ENCODE data around the gene FRYL. TPM values are rescaled to one million over a fixed set of nuclear protein-coding genes. Genes with fewer than 3 reads are reported as not detected.
A peak's percentile ranks its signal among the peaks of the same experiment; 100 is the strongest.

Gene FRYL
- polyA plus RNA-seq, 1 donor, result 45.7 TPM

GRCh38 chr4:48664938-48665337, 115.1 kb downstream of the FRYL start:
- no peaks in the 10 kb centered on the region for H3K27me3 ChIP-seq (ENCODE audit: control insufficient read depth, insufficient read depth, low read length)
- DNase-seq, result peak in 1 of 2 donors; percentile 27
- no peak overlapping the region for H3K4me3 ChIP-seq (ENCODE audit: low read length)
- no peaks in the 10 kb centered on the region for H3K36me3 ChIP-seq (ENCODE audit: control insufficient read depth, insufficient read depth, low read length)
- H3K27ac ChIP-seq (ENCODE audit: low read length), result peak overlapping the region; percentile 97
- peaks cover 9% of the 10 kb centered on the region for H3K9me3 ChIP-seq (ENCODE audit: control insufficient read depth, low read depth, low read length)
- H3K4me1 ChIP-seq (ENCODE audit: control insufficient read depth, insufficient read depth, low read length), result peaks cover 32% of the 10 kb centered on the region

- Histone ChIP-seq H3K4me1 (ENCODE audit: control insufficient read depth, insufficient read depth, low read length) (peaks cover 12% of the 10 kb centered on the region), H3K4me3 (ENCODE audit: low read length) (no peak overlapping the region)
These were observed 118.7 kb downstream of the FRYL start for GRCh38 chr4:48661391-48661790.

GRCh38 chr4:48660347-48660746, 119.7 kb downstream of the FRYL start:
- H3K4me1 ChIP-seq (ENCODE audit: control insufficient read depth, insufficient read depth, low read length), result peaks cover 3% of the 10 kb centered on the region
- no peak overlapping the region for H3K4me3 ChIP-seq (ENCODE audit: low read length)
- H3K27me3 ChIP-seq (ENCODE audit: control insufficient read depth, insufficient read depth, low read length), result no peaks in the 10 kb centered on the region
- H3K27ac ChIP-seq (ENCODE audit: low read length), result no peak overlapping the region
- peaks cover 9% of the 10 kb centered on the region for H3K9me3 ChIP-seq (ENCODE audit: control insufficient read depth, low read depth, low read length)
- DNase-seq, result no peak
- no peaks in the 10 kb centered on the region for H3K36me3 ChIP-seq (ENCODE audit: control insufficient read depth, insufficient read depth, low read length)

More at GRCh38 chr4:48661391-48661790, 118.7 kb downstream of the FRYL start:
- H3K27ac ChIP-seq (ENCODE audit: low read length), result no peak overlapping the region
- WGBS (ENCODE audit: insufficient coverage, low lambda C conversion rate), result 100% methylated on average over 1 of the region's 1 CpG
- H3K9me3 ChIP-seq (ENCODE audit: control insufficient read depth, low read depth, low read length), result peaks cover 9% of the 10 kb centered on the region
- no peak for DNase-seq
- H3K27me3 ChIP-seq (ENCODE audit: control insufficient read depth, insufficient read depth, low read length), result no peaks in the 10 kb centered on the region
- H3K36me3 ChIP-seq (ENCODE audit: control insufficient read depth, insufficient read depth, low read length), result no peaks in the 10 kb centered on the region

DNA sequence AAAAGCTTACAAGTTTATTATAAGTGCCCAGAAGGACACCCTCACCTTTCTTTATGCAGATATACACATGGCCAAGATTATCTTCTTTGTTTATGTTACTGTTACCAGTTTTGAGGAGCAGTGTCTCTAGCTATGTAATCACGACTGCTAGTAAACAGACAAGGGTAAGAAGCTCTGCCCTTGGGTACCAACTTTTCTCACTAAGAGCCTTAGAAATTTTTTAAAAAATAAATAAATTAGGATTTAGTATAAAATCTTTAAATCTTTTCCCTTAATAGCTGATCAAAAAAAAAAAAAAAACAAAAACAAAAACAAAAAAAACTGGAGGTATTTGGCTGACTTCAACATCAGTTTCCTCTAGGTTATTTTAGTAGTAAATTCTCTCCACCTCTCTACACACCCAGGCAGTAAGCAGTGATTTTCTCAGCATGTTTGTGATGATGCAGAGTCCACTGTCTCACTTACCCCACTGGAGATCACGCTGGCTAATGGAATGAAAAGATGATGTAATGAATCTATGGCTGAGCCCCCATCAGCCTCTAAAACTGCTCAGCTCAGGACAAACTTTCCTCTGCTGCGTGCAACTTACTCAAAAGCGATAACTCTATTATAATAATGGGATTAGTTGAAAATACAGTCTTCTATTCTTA, 125.9 kb downstream of the FRYL start:
- no peak for DNase-seq
- H3K27me3 ChIP-seq (ENCODE audit: control insufficient read depth, insufficient read depth, low read length), result no peaks in the 10 kb centered on the region
- H3K36me3 ChIP-seq (ENCODE audit: control insufficient read depth, insufficient read depth, low read length), result no peaks in the 10 kb centered on the region
- H3K9me3 ChIP-seq (ENCODE audit: control insufficient read depth, low read depth, low read length), result no peaks in the 10 kb centered on the region
- H3K4me1 ChIP-seq (ENCODE audit: control insufficient read depth, insufficient read depth, low read length), result peaks cover 9% of the 10 kb centered on the region
- no CpG with 5 or more reads among the region's 4 CpGs for WGBS (ENCODE audit: insufficient coverage, low lambda C conversion rate)
- no peak overlapping the region for H3K4me3 ChIP-seq (ENCODE audit: low read length)
- peak overlapping the region; percentile 3 for H3K27ac ChIP-seq (ENCODE audit: low read length)

DNA sequence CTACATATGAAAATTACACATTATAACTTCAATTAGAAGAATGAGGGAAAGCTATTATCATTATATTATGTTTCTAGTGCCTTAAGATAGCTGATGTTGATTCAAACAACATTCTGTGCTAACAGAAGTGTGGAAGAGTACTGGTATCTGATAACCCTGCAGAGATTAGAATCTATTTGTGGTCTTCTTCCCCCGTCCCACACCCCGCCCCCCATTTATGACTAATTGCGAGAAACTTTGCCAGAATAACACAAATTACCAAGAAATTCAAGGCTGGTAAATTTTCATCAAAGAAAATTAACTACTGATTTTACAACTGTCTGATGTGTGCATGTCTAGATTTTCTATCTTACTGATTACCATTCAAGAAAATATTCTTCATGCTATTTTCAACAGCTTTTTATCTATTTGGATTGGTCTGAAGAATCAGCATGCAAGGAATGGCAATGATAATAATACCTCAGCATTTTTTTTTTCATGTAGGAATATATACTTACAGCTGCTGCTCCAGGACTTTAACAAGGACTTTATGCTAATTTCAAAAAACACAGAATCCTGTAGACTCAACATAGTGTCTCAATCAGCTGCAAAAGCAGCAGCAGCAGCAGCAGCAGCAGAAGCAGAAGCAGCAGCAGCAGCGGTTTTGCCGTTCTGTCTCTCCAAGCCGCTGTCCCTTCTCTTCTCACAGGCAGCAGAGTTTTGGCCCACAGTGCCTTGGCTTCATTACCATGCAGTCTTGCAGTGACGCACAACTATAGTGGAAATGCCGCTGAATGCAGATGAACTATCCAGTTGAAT, 126.7 kb downstream of the FRYL start:
- H3K9me3 ChIP-seq (ENCODE audit: control insufficient read depth, low read depth, low read length), result no peaks in the 10 kb centered on the region
- peak in 1 of 2 donors; percentile 29 for DNase-seq
- no peaks in the 10 kb centered on the region for H3K36me3 ChIP-seq (ENCODE audit: control insufficient read depth, insufficient read depth, low read length)
- H3K27ac ChIP-seq (ENCODE audit: low read length), result peak overlapping the region; percentile 3
- H3K4me3 ChIP-seq (ENCODE audit: low read length), result no peak overlapping the region
- no peaks in the 10 kb centered on the region for H3K27me3 ChIP-seq (ENCODE audit: control insufficient read depth, insufficient read depth, low read length)
- WGBS (ENCODE audit: insufficient coverage, low lambda C conversion rate), result 20% methylated on average over 1 of the region's 8 CpGs
- peaks cover 9% of the 10 kb centered on the region for H3K4me1 ChIP-seq (ENCODE audit: control insufficient read depth, insufficient read depth, low read length)

- no peaks in the 10 kb centered on the region for H3K27me3 ChIP-seq (ENCODE audit: control insufficient read depth, insufficient read depth, low read length)
- DNase-seq, result no peak
- WGBS (ENCODE audit: insufficient coverage, low lambda C conversion rate), result no CpG with 5 or more reads among the region's 1 CpG
- peaks cover 9% of the 10 kb centered on the region for H3K4me1 ChIP-seq (ENCODE audit: control insufficient read depth, insufficient read depth, low read length)
- no peaks in the 10 kb centered on the region for H3K9me3 ChIP-seq (ENCODE audit: control insufficient read depth, low read depth, low read length)
- H3K36me3 ChIP-seq (ENCODE audit: control insufficient read depth, insufficient read depth, low read length), result peaks cover 4% of the 10 kb centered on the region
- no peak overlapping the region for H3K27ac ChIP-seq (ENCODE audit: low read length)
- H3K4me3 ChIP-seq (ENCODE audit: low read length), result no peak overlapping the region
These were observed 128.2 kb downstream of the FRYL start for GRCh38 chr4:48651914-48652313.

GRCh38 chr4:48649505-48649904, 130.6 kb downstream of the FRYL start:
- peaks cover 9% of the 10 kb centered on the region for H3K4me1 ChIP-seq (ENCODE audit: control insufficient read depth, insufficient read depth, low read length)
- DNase-seq, result no peak
- whole genome bisulfite sequencing (ENCODE audit: insufficient coverage, low lambda C conversion rate), result 100% methylated on average over 1 of the region's 3 CpGs
- no peaks in the 10 kb centered on the region for H3K9me3 ChIP-seq (ENCODE audit: control insufficient read depth, low read depth, low read length)
- H3K36me3 ChIP-seq (ENCODE audit: control insufficient read depth, insufficient read depth, low read length), result peaks cover 4% of the 10 kb centered on the region
- no peak overlapping the region for H3K27ac ChIP-seq (ENCODE audit: low read length)
- H3K27me3 ChIP-seq (ENCODE audit: control insufficient read depth, insufficient read depth, low read length), result no peaks in the 10 kb centered on the region
- no peak overlapping the region for H3K4me3 ChIP-seq (ENCODE audit: low read length)

DNA sequence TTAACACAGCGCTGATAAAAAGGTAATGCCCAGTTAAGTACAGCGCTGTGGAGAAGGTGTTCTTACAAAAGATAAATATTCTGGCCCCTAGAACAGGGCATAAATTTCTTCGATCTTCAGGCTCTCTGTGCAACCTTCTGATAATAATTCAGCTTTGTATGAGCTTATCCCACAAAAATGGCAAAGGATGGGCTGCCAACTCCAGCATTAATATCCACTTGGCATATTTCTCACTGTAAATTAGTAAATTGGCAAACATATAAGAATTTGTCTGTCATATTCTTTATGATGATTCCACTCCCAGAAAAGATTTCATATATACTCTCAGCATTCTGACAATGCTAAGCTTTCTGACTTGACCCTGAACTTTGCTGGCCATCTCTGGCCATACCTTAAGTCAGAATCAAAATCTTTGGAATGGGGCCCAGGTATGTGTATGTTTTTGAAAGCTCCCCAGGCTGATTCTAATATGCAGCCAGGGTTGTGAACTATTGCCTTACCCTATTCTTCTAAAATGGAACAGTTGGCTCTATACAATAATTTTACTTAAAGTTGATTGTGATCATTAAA, 134.8 kb downstream of the FRYL start:
- H3K4me3 ChIP-seq (ENCODE audit: low read length), result no peak overlapping the region
- H3K36me3 ChIP-seq (ENCODE audit: control insufficient read depth, insufficient read depth, low read length), result peaks cover 4% of the 10 kb centered on the region
- no peaks in the 10 kb centered on the region for H3K4me1 ChIP-seq (ENCODE audit: control insufficient read depth, insufficient read depth, low read length)
- no peaks in the 10 kb centered on the region for H3K9me3 ChIP-seq (ENCODE audit: control insufficient read depth, low read depth, low read length)
- no CpG with 5 or more reads among the region's 3 CpGs for WGBS (ENCODE audit: insufficient coverage, low lambda C conversion rate)
- DNase-seq, result no peak
- no peaks in the 10 kb centered on the region for H3K27me3 ChIP-seq (ENCODE audit: control insufficient read depth, insufficient read depth, low read length)
- H3K27ac ChIP-seq (ENCODE audit: low read length), result no peak overlapping the region

DNA sequence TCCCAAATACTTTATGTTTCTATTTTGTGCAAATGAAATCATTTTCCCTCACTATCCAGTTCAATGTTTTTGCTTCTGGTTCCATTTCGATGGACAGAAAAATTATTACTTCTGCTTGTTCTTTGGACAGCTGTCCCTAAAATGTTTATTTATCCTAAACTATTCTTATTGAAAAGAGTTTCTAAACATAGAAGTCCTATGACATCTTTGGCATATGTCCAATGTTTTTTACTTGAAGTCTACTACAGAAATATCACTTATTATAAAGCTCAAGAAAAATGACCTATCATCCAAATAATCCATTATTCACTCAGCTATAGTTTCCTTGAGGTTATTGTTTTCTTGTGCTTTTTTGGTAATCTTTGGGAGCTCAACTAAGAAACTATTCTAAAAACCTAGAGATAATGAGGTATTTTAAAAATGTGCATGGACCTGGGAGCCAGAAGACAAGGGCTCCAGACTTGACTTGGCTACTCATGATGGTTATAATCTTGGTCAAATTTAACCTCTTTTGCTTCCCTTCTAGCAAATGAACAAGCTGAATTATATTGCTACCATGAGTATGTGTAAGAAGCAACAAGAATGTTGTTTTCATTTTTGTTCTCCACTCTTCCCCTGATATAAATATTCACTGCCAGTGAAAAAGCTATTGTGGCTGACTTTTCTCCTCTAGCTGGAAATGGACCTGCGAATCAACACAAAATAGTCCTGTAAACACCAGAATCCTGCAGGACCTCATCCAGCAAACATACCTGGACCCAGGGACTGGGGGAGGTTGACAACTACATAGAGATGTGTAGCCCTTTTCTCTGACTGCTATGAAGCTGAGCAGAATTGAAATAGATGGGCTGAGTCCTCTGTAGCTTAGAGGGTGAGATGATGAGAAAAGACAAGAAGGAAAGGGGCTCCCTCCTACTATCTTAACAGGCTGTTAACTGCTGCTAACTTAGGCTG, 137.4 kb downstream of the FRYL start:
- no peaks in the 10 kb centered on the region for H3K4me1 ChIP-seq (ENCODE audit: control insufficient read depth, insufficient read depth, low read length)
- WGBS (ENCODE audit: insufficient coverage, low lambda C conversion rate), result 71% methylated on average over 1 of the region's 2 CpGs
- no peaks in the 10 kb centered on the region for H3K36me3 ChIP-seq (ENCODE audit: control insufficient read depth, insufficient read depth, low read length)
- DNase-seq, result no peak
- H3K4me3 ChIP-seq (ENCODE audit: low read length), result no peak overlapping the region
- H3K27ac ChIP-seq (ENCODE audit: low read length), result no peak overlapping the region
- no peaks in the 10 kb centered on the region for H3K9me3 ChIP-seq (ENCODE audit: control insufficient read depth, low read depth, low read length)
- no peaks in the 10 kb centered on the region for H3K27me3 ChIP-seq (ENCODE audit: control insufficient read depth, insufficient read depth, low read length)

DNA sequence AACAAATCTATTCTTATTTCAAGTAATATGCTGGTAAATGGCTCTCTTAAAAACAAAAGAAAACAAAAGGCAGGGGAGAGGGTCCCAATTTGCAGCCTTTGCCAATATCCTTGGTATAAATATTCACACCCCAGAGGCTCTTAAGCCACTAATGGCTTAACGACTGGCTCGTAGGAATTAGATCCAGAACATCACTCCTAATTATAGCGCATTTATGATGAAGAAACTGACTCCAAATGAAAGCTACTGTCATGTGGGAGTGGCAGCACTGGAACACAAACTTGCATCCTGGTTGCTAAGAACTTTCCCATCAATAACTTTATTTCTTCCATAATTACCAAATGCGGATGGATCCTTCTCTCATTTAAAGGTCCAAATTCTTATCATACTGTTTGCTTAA, 138.7 kb downstream of the FRYL start:
- Histone ChIP-seq H3K4me3 (ENCODE audit: low read length) (no peak overlapping the region), H3K9me3 (ENCODE audit: control insufficient read depth, low read depth, low read length) (no peaks in the 10 kb centered on the region), H3K27ac (ENCODE audit: low read length) (no peak overlapping the region), H3K4me1 (ENCODE audit: control insufficient read depth, insufficient read depth, low read length) (no peaks in the 10 kb centered on the region), H3K36me3 (ENCODE audit: control insufficient read depth, insufficient read depth, low read length) (no peaks in the 10 kb centered on the region), H3K27me3 (ENCODE audit: control insufficient read depth, insufficient read depth, low read length) (no peaks in the 10 kb centered on the region)
- 89% methylated on average over 3 of the region's 4 CpGs for WGBS (ENCODE audit: insufficient coverage, low lambda C conversion rate)
- no peak for DNase-seq

All from large intestine (tissue), 3 donors.